ENCODE data around the gene ECE1.
"Not testable (repeated sequence)": the region's sequence is repeated elsewhere in the genome, so short reads cannot be mapped to it uniquely, and the experiment has no call there.

The ECE1 gene

GRCh38 chr1:21249940-21250493, 40.2 kb downstream of the ECE1 start:
- peak; percentile 63 for DNase-seq (ENCODE audit: low spot score)

- no peak for DNase-seq (ENCODE audit: low spot score)
These were observed 42.2 kb downstream of the ECE1 start for GRCh38 chr1:21247892-21248715.

- no peak for DNase-seq (ENCODE audit: low spot score)
These were observed 43.2 kb downstream of the ECE1 start for GRCh38 chr1:21246905-21247642.

GRCh38 chr1:21245688-21246229, 44.5 kb downstream of the ECE1 start:
- no peak for DNase-seq (ENCODE audit: low spot score)

GRCh38 chr1:21244986-21245687, 45.1 kb downstream of the ECE1 start:
- DNase-seq (ENCODE audit: low spot score), result no peak

GRCh38 chr1:21244154-21244553, 46.1 kb downstream of the ECE1 start:
- DNase-seq (ENCODE audit: low spot score), result no peak

- DNase-seq (ENCODE audit: low spot score), result no peak
These were observed 47.4 kb downstream of the ECE1 start for GRCh38 chr1:21242846-21243245.

- no peak for DNase-seq (ENCODE audit: low spot score)
These were observed 48.3 kb downstream of the ECE1 start for GRCh38 chr1:21241771-21242581.

- DNase-seq (ENCODE audit: low spot score), result no peak
These were observed 49.6 kb downstream of the ECE1 start for GRCh38 chr1:21240706-21241105.

- DNase-seq (ENCODE audit: low spot score), result no peak
These were observed 51.0 kb downstream of the ECE1 start for GRCh38 chr1:21239221-21239620.

- no peak for DNase-seq (ENCODE audit: low spot score)
These were observed 52.0 kb downstream of the ECE1 start for GRCh38 chr1:21238141-21238800.

- no peak for DNase-seq (ENCODE audit: low spot score)
These were observed 52.7 kb downstream of the ECE1 start for GRCh38 chr1:21237446-21238088.

GRCh38 chr1:21236178-21236577, 54.1 kb downstream of the ECE1 start:
- no peak for DNase-seq (ENCODE audit: low spot score)

- DNase-seq (ENCODE audit: low spot score), result no peak
These were observed 55.5 kb downstream of the ECE1 start for GRCh38 chr1:21234779-21235178.

- no peak for DNase-seq (ENCODE audit: low spot score)
These were observed 56.8 kb downstream of the ECE1 start for GRCh38 chr1:21233490-21233889.

- no peak for DNase-seq (ENCODE audit: low spot score)
These were observed 58.2 kb downstream of the ECE1 start for GRCh38 chr1:21232044-21232443.

GRCh38 chr1:21229246-21230000, 60.8 kb downstream of the ECE1 start:
- DNase-seq (ENCODE audit: low spot score), result no peak

- not testable (repeated sequence) for DNase-seq (ENCODE audit: low spot score)
These were observed 62.0 kb downstream of the ECE1 start for GRCh38 chr1:21228224-21228623.

GRCh38 chr1:21225065-21225464, 65.2 kb downstream of the ECE1 start:
- DNase-seq (ENCODE audit: low spot score), result no peak

Measured in putamen (tissue), 1 donor.